Activated CD8-positive, alpha-beta memory T cell treated with anti-CD3 and anti-CD28 coated beads for 36 hours (primary cell): ENCODE measurements around the gene PRSS27. TPM values are rescaled to one million over a fixed set of nuclear protein-coding genes. Genes with fewer than 3 reads are reported as not detected.

Experiments
- CTCF ChIA-PET: fragments of 350-600 bp; sonication (Branson Sonifier 250); formaldehyde crosslinking; loops from one replicate; lab custom pipeline; 2021; ENCODE audit warnings: antibody characterized with exemption; lab: Charles Lee
- POLR2A ChIA-PET: fragments of 350-600 bp; sonication (Branson Sonifier 250); formaldehyde crosslinking; loops from one replicate; lab custom pipeline; 2021; ENCODE audit warnings: antibody characterized with exemption; lab: Charles Lee
- total RNA-seq, 2 experiments: library from RNA; stranded (reverse); gene quantifications; one replicate each; pipeline ENCODE4 v1.2.3, GENCODE V29; 2021

The PRSS27 gene
- total RNA-seq, result 1 to 10 TPM; 1.3 to 1.4 TPM

DNA sequence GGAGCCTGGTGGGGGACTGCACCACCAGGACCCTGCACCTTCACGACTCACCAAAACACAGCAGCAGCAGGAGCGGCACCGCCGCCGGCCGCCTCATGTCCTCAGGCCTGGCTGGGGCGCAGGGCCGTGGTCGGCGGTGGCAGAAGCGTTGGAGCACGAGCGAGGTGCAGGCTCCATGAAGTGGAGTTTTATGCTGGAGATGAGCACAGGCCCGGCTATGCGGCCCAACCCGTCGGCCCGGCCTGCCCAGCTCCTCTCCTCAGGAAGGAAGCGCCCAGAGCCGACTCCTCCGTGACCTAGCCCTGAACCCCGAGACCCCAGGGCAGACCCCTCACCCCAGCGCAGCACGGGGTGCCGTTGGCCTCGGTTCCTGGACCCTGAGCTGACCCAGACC, at the start of gene PRSS27:
Gene PRSS27 (minus strand): TSS at position 161 of the 394 bp plus-strand sequence. CDS start 64 bp downstream, at position 97.
- POLR2A ChIA-PET, result no interaction called here
- CTCF ChIA-PET, result interaction anchor here (0.5 kb wide), 1 partner anchor 169 kb away, joined by 3 read pairs; no protein-coding TSS in a partner anchor

- CTCF ChIA-PET, result no interaction called here
- POLR2A ChIA-PET, result interaction anchor here (0.6 kb wide), 1 partner anchor 28 kb away, joined by 11 read pairs; no protein-coding TSS in a partner anchor
Measured at GRCh38 chr16:2769675-2770056, 49.6 kb upstream of the PRSS27 start.

DNA sequence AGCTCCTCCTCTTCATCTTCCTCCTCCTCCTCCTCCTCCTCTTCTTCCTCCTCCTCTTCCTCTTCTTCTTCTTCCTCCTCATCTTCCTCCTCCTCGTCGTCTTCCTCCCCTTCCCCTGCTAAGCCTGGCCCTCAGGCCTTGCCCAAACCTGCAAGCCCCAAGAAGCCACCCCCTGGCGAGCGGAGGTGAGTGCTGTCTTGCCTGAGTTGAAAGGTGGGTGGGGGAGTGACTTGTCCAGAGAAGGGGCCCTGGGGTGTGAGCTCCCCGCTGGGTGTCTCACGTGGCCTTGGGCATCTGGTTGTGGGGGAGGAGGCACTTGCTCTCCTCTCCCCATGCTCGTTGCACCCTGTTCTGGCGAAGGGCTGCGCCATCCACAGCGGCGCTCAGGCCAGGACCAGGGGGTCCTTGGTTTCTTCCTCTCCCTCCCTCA, 49.1 kb upstream of the PRSS27 start:
- ChIA-PET POLR2A (interaction anchor here (1.0 to 1.2 kb wide), 2 partner anchors 9 to 12 kb away, joined by 3 read pairs; no protein-coding TSS in a partner anchor), CTCF (interaction anchor here (0.6 kb wide), 1 partner anchor 12 kb away, joined by 4 read pairs; no protein-coding TSS in a partner anchor)

DNA sequence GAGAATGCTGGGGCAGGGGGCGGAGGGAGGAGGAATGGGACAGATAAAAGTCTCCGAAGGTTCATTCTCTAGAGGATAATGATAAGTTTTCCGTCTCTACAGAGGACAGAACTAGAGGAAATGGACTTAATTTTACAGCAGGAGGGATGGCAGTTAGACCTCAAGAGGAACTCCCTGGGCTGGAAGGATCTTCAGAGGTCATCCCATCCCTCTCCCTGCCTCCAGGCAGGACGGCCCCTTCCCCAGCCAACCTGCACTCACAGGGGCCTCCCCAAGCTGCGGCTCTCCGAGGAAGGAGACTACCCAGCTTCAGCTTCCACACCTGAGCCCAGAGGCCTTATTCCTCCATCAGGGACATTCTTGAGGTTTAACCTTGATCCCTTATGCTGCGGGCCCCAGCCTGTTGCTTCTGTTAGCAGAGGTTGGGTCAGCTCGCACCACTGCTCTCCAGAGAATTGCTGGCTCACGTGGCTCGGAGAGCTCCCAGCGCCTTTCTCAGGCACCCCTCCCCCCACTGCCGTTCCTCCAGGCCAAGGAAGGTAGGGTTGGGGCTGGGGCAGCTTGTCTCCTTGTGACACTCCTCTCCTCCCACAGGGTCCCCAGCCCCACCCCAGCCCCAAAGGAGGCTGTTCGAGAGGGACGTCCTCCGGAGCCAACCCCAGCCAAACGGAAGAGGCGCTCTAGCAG, 48.5 kb upstream of the PRSS27 start:
- ChIA-PET POLR2A (interaction anchor here (1.0 to 1.2 kb wide), 2 partner anchors 9 to 12 kb away, joined by 3 read pairs; no protein-coding TSS in a partner anchor), CTCF (interaction anchor here (0.6 kb wide), 1 partner anchor 12 kb away, joined by 4 read pairs; no protein-coding TSS in a partner anchor)

DNA sequence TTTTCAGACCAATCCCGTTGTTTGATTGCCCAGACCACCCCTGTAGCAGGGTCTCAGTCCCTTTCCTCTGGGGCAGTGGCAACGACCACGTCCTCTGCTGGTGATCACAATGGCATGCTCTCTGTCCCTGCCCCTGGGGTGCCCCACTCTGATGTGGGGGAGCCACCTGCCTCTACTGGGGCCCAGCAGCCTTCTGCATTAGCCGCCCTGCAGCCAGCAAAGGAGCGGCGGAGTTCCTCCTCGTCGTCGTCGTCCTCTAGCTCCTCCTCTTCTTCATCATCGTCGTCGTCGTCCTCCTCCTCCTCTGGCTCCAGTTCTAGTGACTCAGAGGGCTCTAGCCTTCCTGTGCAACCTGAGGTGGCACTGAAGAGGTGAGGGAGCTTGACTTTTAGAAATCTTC, 47.9 kb upstream of the PRSS27 start:
- CTCF ChIA-PET, result no interaction called here
- POLR2A ChIA-PET, result no interaction called here

GRCh38 chr16:2767140-2767731, 47.2 kb upstream of the PRSS27 start:
- ChIA-PET CTCF (no interaction called here), POLR2A (no interaction called here)

DNA sequence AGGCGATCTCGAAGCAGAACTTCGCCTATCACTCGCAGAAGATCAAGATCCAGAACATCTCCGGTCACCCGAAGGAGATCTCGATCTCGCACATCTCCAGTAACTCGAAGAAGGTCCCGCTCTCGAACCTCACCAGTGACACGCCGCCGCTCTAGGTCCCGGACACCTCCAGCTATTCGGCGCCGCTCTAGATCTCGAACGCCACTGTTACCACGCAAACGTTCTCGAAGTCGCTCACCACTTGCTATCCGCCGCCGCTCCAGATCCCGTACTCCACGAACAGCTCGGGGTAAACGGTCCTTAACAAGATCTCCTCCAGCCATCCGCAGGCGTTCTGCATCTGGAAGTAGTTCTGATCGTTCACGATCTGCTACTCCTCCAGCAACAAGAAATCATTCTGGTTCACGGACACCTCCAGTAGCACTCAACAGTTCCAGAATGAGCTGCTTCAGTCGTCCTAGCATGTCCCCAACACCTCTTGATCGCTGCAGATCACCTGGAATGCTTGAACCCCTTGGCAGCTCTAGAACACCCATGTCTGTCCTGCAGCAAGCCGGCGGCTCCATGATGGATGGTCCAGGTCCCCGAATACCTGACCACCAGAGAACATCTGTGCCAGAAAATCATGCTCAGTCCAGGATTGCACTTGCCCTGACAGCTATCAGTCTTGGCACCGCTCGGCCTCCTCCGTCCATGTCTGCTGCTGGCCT, 46.6 kb upstream of the PRSS27 start:
- POLR2A ChIA-PET, result no interaction called here
- CTCF ChIA-PET, result no interaction called here

DNA sequence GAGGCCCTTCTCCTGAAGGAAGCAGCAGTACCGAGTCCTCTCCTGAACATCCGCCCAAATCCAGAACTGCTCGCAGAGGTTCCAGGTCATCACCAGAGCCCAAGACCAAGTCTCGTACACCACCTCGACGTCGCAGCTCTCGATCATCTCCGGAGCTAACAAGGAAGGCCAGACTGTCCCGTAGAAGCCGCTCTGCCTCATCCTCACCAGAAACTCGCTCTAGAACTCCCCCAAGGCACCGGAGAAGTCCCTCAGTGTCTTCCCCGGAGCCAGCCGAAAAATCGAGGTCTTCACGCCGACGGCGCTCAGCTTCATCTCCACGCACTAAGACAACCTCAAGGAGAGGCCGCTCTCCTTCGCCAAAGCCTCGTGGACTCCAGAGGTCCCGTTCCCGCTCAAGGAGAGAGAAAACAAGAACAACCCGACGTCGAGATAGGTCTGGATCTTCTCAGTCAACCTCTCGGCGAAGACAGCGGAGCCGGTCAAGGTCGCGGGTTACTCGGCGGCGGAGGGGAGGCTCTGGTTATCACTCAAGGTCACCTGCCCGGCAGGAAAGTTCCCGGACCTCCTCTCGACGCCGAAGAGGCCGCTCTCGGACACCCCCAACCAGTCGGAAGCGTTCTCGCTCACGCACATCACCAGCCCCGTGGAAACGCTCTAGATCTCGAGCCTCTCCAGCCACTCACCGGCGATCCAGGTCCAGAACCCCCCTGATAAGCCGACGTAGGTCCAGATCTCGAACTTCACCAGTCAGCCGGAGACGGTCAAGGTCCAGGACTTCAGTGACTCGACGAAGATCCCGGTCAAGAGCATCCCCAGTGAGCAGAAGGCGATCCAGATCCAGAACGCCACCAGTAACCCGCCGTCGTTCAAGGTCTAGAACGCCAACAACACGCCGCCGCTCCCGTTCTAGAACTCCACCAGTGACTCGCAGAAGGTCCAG, 45.7 kb upstream of the PRSS27 start:
- ChIA-PET POLR2A (no interaction called here), CTCF (no interaction called here)

GRCh38 chr16:2764718-2765117, 44.7 kb upstream of the PRSS27 start:
- CTCF ChIA-PET, result no interaction called here

GRCh38 chr16:2763173-2763572, 43.1 kb upstream of the PRSS27 start:
- ChIA-PET CTCF (interaction anchor here (1.6 kb wide), 1 partner anchor 10 kb away, joined by 4 read pairs; no protein-coding TSS in a partner anchor), POLR2A (no interaction called here)

More at GRCh38 chr16:2764718-2765117, 44.7 kb upstream of the PRSS27 start:
- POLR2A ChIA-PET, result no interaction called here

DNA sequence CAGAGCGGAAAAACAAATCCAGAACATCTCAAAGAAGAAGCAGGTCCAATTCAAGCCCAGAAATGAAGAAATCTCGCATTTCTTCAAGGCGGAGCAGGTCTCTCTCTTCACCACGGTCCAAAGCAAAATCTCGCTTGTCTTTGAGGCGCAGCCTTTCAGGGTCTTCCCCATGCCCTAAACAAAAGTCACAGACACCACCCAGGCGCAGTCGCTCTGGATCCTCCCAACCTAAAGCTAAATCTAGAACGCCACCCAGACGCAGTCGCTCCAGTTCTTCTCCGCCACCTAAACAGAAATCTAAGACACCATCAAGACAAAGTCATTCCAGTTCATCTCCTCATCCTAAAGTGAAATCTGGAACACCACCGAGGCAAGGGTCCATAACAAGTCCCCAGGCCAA, 42.7 kb upstream of the PRSS27 start:
- ChIA-PET CTCF (interaction anchor here (1.6 kb wide), 1 partner anchor 9 kb away, joined by 4 read pairs; no protein-coding TSS in a partner anchor), POLR2A (no interaction called here)

- CTCF ChIA-PET, result interaction anchor here (1.6 kb wide), 1 partner anchor 9 kb away, joined by 4 read pairs; no protein-coding TSS in a partner anchor
Measured at GRCh38 chr16:2761886-2762583, 42.0 kb upstream of the PRSS27 start.

DNA sequence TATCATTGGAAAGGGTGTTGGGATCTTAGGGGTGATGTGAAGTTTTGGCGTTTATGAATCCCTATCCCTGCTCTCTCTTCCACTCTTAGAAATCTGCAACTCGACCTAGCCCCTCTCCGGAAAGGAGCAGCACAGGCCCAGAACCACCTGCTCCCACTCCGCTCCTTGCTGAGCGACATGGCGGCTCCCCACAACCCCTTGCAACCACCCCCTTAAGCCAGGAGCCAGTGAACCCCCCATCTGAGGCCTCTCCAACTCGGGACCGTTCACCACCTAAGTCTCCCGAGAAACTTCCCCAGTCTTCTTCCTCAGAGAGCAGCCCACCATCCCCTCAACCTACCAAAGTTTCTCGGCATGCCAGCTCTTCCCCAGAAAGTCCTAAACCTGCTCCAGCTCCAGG, 41.4 kb upstream of the PRSS27 start:
- ChIA-PET CTCF (no interaction called here), POLR2A (no interaction called here)

More at GRCh38 chr16:2761886-2762583, 42.0 kb upstream of the PRSS27 start:
- POLR2A ChIA-PET, result interaction anchor here (0.5 kb wide), 1 partner anchor 9 kb away, joined by 4 read pairs; no protein-coding TSS in a partner anchor

- CTCF ChIA-PET, result no interaction called here
Measured at GRCh38 chr16:2757344-2757743, 37.3 kb upstream of the PRSS27 start.

DNA sequence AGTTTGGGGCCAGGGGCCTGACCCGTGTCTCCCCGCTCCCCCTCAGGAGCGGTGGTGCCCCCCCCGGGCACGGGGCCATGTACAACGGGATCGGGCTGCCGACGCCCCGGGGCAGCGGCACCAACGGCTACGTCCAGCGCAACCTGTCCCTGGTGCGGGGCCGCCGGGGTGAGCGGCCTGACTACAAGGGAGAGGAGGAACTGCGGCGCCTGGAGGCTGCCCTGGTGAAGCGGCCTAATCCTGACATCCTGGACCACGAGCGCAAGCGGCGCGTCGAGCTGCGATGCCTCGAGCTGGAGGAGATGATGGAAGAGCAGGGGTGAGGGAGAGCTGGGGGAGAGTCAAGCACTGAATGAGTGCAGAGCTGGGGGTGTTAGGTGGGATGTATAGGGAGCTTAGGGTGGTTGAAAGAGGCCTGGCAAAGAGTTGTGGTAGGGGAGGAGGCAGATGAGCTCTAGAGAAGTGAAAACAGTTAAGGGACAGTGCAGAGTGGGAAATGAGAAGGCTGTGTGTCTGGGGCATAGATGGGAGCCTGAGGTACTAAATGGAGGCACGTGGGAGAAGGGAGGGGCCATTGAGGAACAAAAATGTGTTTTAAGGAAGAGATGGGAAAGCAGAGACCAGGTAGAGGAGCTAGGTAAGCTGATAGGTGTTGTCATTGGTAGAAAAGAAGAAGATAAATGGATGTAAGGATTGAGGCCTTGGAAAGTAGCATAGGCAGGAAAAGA, 36.4 kb upstream of the PRSS27 start:
- CTCF ChIA-PET, result no interaction called here
- POLR2A ChIA-PET, result interaction anchor here (0.7 kb wide), 1 partner anchor 12 kb away, joined by 3 read pairs; no protein-coding TSS in a partner anchor

More at GRCh38 chr16:2757344-2757743, 37.3 kb upstream of the PRSS27 start:
- POLR2A ChIA-PET, result interaction anchor here (0.7 kb wide), 1 partner anchor 12 kb away, joined by 3 read pairs; no protein-coding TSS in a partner anchor

GRCh38 chr16:2755158-2755557, 35.1 kb upstream of the PRSS27 start:
- ChIA-PET POLR2A (no interaction called here), CTCF (no interaction called here)

DNA sequence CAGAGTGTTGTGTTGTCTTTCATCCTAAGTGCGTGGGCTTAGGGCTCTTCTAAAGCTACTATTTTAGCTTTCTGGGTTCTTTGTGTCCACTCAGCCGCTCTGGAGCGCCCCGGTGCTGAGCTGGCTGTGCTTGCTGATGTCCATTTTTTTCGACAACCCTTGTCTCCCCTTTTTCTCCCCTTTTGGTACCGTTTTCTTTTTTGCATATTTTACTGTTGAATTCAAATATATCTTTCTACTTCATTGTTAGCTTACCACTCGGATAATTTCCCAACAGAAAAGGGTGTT, 33.7 kb upstream of the PRSS27 start:
- POLR2A ChIA-PET, result interaction anchor here (1.4 to 2.1 kb wide), 3 partner anchors 23 to 71 kb away, joined by 4 to 10 read pairs (median 9); partner anchors contain the start of genes ELOB and KCTD5
- CTCF ChIA-PET, result interaction anchor here (1.5 kb wide), 1 partner anchor 9 kb away, joined by 4 read pairs; no protein-coding TSS in a partner anchor
